GM12878 (cell line): ENCODE results near the gene LNPK.

Experiments used
- ATF2 ChIP-seq: IDR thresholded peaks from 2 replicates; pipeline ENCODE4 v1.6.1; 2012; ENCODE audit warnings: low read length, inconsistent platforms
- CTCF ChIP-seq, 3 experiments: IDR thresholded peaks in 2 of 3; conservative IDR thresholded peaks in 1 of 3; 2 replicates each; pipeline ENCODE4 v1.5.1; 2011; ENCODE audit warnings: low read depth in 3 of 3, low read length in 3 of 3, mild to moderate bottlenecking in 3 of 3, control low read depth in 2 of 3, moderate library complexity in 2 of 3, inconsistent platforms in 1 of 3, mixed read lengths in 1 of 3; ENCODE audit not compliant: control insufficient read depth in 2 of 3, insufficient read depth in 1 of 3; ENCODE audit errors: extremely low read depth in 1 of 3
- EED ChIP-seq: sonication (generic); IDR thresholded peaks from 2 replicates; pipeline ENCODE4 v1.6.1; 2016; ENCODE audit warnings: antibody characterized with exemption, low read depth
- IKZF1 ChIP-seq: fragments of 450-650 bp; conservative IDR thresholded peaks from 2 replicates; pipeline ENCODE4 v1.6.1; 2017; ENCODE audit warnings: antibody characterized with exemption, mild to moderate bottlenecking
- JUND ChIP-seq: IDR thresholded peaks from 2 replicates; pipeline ENCODE4 v1.6.1; 2012; ENCODE audit warnings: low read depth, mild to moderate bottlenecking, low read length, improper control_type of control experiment, moderate library complexity
- NKRF ChIP-seq: fragments of 450-650 bp; conservative IDR thresholded peaks from 2 replicates; pipeline ENCODE4 v1.6.1; 2017; ENCODE audit warnings: mild to moderate bottlenecking, moderate library complexity
- POLR2A ChIP-seq: IDR thresholded peaks from 2 replicates; pipeline ENCODE4 v1.6.1; 2011; ENCODE audit warnings: low read depth, mild to moderate bottlenecking, low read length
- POLR2AphosphoS2 ChIP-seq: IDR thresholded peaks from 2 replicates; pipeline ENCODE4 v1.6.1; 2011; ENCODE audit warnings: low read depth, mild to moderate bottlenecking, low read length, improper control_type of control experiment, moderate library complexity
- RAD21 ChIP-seq: IDR thresholded peaks from 2 replicates; pipeline ENCODE4 v1.6.1; 2011; ENCODE audit warnings: mild to moderate bottlenecking, low read depth, low read length, moderate library complexity; ENCODE audit not compliant: insufficient read depth
- SIN3A ChIP-seq: IDR thresholded peaks from 2 replicates; pipeline ENCODE4 v1.6.1; 2012; ENCODE audit warnings: low read depth, low read length, improper control_type of control experiment
- SMARCA5 ChIP-seq: fragments of 450-650 bp; IDR thresholded peaks from 2 replicates; pipeline ENCODE4 v1.6.1; 2017; ENCODE audit warnings: mild to moderate bottlenecking
- TBL1XR1 ChIP-seq: IDR thresholded peaks from 2 replicates; pipeline ENCODE4 v1.6.1; 2012; ENCODE audit warnings: low read depth, low read length, improper control_type of control experiment
- TCF7 ChIP-seq: IDR thresholded peaks from 2 replicates; pipeline ENCODE4 v1.6.1; 2014; ENCODE audit warnings: antibody characterized with exemption, borderline replicate concordance

DNA sequence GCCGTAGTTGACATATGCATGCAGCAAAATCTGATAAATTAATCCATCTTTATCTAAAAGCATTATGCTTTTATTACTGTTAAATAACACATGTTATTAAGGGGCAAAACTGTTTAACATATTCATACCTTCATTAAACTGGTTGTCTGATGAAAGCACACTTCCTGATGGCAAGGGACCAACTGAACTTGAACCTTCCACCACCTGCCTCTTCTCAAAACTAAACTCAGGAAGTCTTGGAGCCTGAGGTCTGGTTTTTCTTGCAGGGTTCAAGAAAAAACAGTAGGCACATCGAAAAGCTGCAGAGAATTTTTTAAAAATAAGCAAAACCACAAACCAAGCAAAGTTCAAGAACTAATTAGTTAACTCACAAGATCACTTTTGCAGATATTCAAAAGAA, 64.9 kb downstream of the LNPK start:
- TF ChIP-seq SMARCA5 (no peak), IKZF1 (no peak), CTCF (IDR thresholded peaks at IDR 0.05 in 2 of 3, conservative IDR thresholded peaks at IDR 0.05 in 1 of 3; ENCODE audit: control insufficient read depth in 2 of 3, extremely low read depth in 1 of 3, insufficient read depth in 1 of 3, low read depth in 3 of 3, low read length in 3 of 3) (no peak), EED (no peak), POLR2A (no peak), JUND (no peak), TCF7 (no peak), RAD21 (no peak), SIN3A (no peak), POLR2AphosphoS2 (no peak), NKRF (no peak), TBL1XR1 (no peak), ATF2 (no peak)
